Neural cell (in vitro differentiated cells): ENCODE results near the gene INSR. TPM values are rescaled to one million over a fixed set of nuclear protein-coding genes. Genes with fewer than 3 reads are reported as not detected.
A peak's percentile ranks its signal among the peaks of the same experiment; 100 is the strongest.

ENCODE experiments used
- H2AFZ ChIP-seq: fragments of 200-600, 300-800 bp; sonication (generic), shearing (Covaris generic); 2 replicates; pipeline ENCODE4 v1.6.0; 2014; ENCODE audit warnings: low read depth, mild to moderate bottlenecking, antibody characterized with exemption, low read length, moderate library complexity
- H3F3A ChIP-seq: fragments of 200-600 bp; shearing (Covaris generic); 2 replicates; pipeline ENCODE4 v1.6.1; 2016; ENCODE audit warnings: mild to moderate bottlenecking, moderate library complexity, mixed read lengths, antibody characterized with exemption, low read length; ENCODE audit not compliant: insufficient read depth, poor library complexity, severe bottlenecking
- H3K27ac ChIP-seq: fragments of 200-600, 300-800 bp; sonication (generic), shearing (Covaris generic); 2 replicates; pipeline ENCODE4 v1.5.1; 2014; ENCODE audit warnings: mild to moderate bottlenecking, low read length, moderate library complexity
- H3K27me3 ChIP-seq: fragments of 300-800, 200-600 bp; sonication (generic), shearing (Covaris generic); 2 replicates; pipeline ENCODE4 v1.6.0; 2014; ENCODE audit warnings: mild to moderate bottlenecking, low read depth, low read length, moderate library complexity; ENCODE audit not compliant: insufficient read depth
- H3K36me3 ChIP-seq: fragments of 300-800, 200-600 bp; sonication (generic), shearing (Covaris generic); 2 replicates; pipeline ENCODE4 v1.5.1; 2014; ENCODE audit warnings: mild to moderate bottlenecking, antibody characterized with exemption, low read length, moderate library complexity; ENCODE audit not compliant: insufficient read depth
- H3K4me2 ChIP-seq: fragments of 300-800, 200-600 bp; sonication (generic), shearing (Covaris generic); 2 replicates; pipeline ENCODE4 v1.6.0; 2014; ENCODE audit warnings: mild to moderate bottlenecking, low read length
- H3K4me3 ChIP-seq: fragments of 300-800, 200-600 bp; sonication (generic), shearing (Covaris generic); 2 replicates; pipeline ENCODE4 v1.5.1; 2014; ENCODE audit warnings: mild to moderate bottlenecking, low read length, moderate library complexity
- H3K79me2 ChIP-seq: fragments of 200-600 bp; shearing (Covaris generic); replicated peaks from 2 replicates; pipeline ENCODE4 v1.6.0; 2014; ENCODE audit warnings: mild to moderate bottlenecking, low read length, moderate library complexity; ENCODE audit not compliant: insufficient read depth
- H3K9ac ChIP-seq: fragments of 300-800, 200-600 bp; sonication (generic), shearing (Covaris generic); 2 replicates; pipeline ENCODE4 v1.6.1; 2016; ENCODE audit warnings: mild to moderate bottlenecking, low read length, mixed read lengths
- H3K9me2 ChIP-seq: fragments of 200-600 bp; shearing (Covaris generic); 2 replicates; pipeline ENCODE4 v1.6.1; 2016; ENCODE audit warnings: mild to moderate bottlenecking, low read length, mixed read lengths; ENCODE audit not compliant: insufficient read depth
- H3K9me3 ChIP-seq: fragments of 200-600, 300-800 bp; sonication (generic), shearing (Covaris generic); 2 replicates; pipeline ENCODE4 v1.6.1; 2016; ENCODE audit warnings: mild to moderate bottlenecking, mixed run types, low read length, moderate library complexity, mixed read lengths
- H4K20me1 ChIP-seq: fragments of 200-600 bp; shearing (Covaris generic); 2 replicates; pipeline ENCODE4 v1.6.1; 2016; ENCODE audit warnings: mild to moderate bottlenecking, mixed run types; ENCODE audit not compliant: insufficient read depth
- CTCF ChIP-seq: fragments of 450-650 bp; IDR thresholded peaks from 2 replicates; pipeline ENCODE4 v1.5.1; 2014; ENCODE audit warnings: antibody characterized with exemption, mild to moderate bottlenecking, moderate library complexity; ENCODE audit not compliant: poor library complexity, severe bottlenecking
- EZH2 ChIP-seq: fragments of 200-600, 300-800 bp; shearing (Covaris generic), sonication (generic); IDR thresholded peaks from 2 replicates; pipeline ENCODE4 v1.6.1; 2014; ENCODE audit warnings: antibody characterized with exemption, low read length, borderline replicate concordance, mild to moderate bottlenecking; ENCODE audit not compliant: insufficient read depth, poor library complexity, severe bottlenecking
- MXI1 ChIP-seq: fragments of 450-650 bp; conservative IDR thresholded peaks from 2 replicates; pipeline ENCODE4 v1.6.1; 2014; ENCODE audit warnings: antibody characterized with exemption, mild to moderate bottlenecking; ENCODE audit not compliant: poor library complexity, severe bottlenecking
- POLR2AphosphoS5 ChIP-seq: IDR thresholded peaks from 2 replicates; pipeline ENCODE4 v1.6.1; 2012
- RAD21 ChIP-seq: fragments of 450-650 bp; conservative IDR thresholded peaks from 2 replicates; pipeline ENCODE4 v1.6.1; 2014; ENCODE audit warnings: antibody characterized with exemption, mild to moderate bottlenecking, moderate library complexity
- TAF1 ChIP-seq: IDR thresholded peaks from 2 replicates; pipeline ENCODE4 v1.6.1; 2012; ENCODE audit warnings: low read depth
- polyA plus RNA-seq: library from polyadenylated mRNA; depleted of rRNA; stranded (reverse); fragments of >200 nt; gene quantifications from 2 replicates; pipeline ENCODE4 v1.2.3, GENCODE V29; 2014
- TF ChIP-seq, protein P1 (sequence below): IDR thresholded peaks from 2 replicates; pipeline ENCODE4 v1.6.1; 2012; ENCODE audit warnings: borderline replicate concordance

The INSR gene
- polyA plus RNA-seq, 1 donor from 2014 or later: 16.0 TPM

DNA sequence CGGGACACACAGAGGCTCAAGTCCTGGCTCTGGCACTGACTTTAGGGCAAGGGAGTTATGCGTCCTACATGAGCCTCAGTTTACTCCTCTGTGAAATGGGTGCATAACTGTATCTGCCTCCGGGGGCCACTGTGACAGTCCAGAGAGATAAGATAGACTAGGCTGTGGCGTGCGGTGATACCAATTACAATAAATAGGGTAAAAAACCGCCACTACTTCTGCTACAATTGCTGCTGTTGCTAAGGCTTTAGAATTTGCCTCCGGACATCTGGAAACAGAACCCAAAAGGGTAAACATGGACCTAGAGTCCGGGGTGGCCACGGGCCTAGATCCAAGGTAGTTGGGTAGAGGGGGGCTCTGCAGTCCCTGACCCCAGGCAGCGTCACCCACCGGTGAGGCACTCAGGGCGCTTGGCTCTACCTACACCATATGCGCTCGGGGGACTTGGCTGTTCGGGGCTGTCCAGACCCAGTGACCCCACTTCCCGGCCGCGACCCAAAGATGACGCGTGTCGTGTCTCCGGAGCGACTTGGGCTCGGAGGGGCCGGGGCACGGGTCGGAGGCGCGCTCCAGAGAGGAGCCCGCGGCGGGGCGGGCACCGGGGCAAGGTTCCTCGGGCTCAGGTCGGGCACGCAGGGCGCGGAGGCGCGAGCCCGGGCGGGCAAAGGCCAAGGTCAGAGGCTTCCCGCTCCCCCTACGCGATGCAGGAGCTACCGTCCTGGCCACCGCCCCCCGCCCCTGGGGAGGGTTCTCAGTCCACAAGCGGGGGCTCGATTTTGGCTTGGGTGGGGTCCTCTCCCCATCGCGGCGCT lies 1.1 kb downstream of the INSR start:
- peak overlapping the region; percentile 92 for H3K4me3 ChIP-seq
- peak overlapping the region; percentile 81 for H3K9ac ChIP-seq
- H3K9me3 ChIP-seq: no peaks in the 10 kb centered on the region
- H3F3A ChIP-seq: no peaks in the 10 kb centered on the region
- peak overlapping the region; percentile 54 for H3K4me2 ChIP-seq
- no peaks in the 10 kb centered on the region for H3K9me2 ChIP-seq
- peaks cover 13% of the 10 kb centered on the region for H3K79me2 ChIP-seq
- H3K27me3 ChIP-seq: no peaks in the 10 kb centered on the region
- no peak overlapping the region for H3K27ac ChIP-seq
- TF ChIP-seq, protein P1, sequence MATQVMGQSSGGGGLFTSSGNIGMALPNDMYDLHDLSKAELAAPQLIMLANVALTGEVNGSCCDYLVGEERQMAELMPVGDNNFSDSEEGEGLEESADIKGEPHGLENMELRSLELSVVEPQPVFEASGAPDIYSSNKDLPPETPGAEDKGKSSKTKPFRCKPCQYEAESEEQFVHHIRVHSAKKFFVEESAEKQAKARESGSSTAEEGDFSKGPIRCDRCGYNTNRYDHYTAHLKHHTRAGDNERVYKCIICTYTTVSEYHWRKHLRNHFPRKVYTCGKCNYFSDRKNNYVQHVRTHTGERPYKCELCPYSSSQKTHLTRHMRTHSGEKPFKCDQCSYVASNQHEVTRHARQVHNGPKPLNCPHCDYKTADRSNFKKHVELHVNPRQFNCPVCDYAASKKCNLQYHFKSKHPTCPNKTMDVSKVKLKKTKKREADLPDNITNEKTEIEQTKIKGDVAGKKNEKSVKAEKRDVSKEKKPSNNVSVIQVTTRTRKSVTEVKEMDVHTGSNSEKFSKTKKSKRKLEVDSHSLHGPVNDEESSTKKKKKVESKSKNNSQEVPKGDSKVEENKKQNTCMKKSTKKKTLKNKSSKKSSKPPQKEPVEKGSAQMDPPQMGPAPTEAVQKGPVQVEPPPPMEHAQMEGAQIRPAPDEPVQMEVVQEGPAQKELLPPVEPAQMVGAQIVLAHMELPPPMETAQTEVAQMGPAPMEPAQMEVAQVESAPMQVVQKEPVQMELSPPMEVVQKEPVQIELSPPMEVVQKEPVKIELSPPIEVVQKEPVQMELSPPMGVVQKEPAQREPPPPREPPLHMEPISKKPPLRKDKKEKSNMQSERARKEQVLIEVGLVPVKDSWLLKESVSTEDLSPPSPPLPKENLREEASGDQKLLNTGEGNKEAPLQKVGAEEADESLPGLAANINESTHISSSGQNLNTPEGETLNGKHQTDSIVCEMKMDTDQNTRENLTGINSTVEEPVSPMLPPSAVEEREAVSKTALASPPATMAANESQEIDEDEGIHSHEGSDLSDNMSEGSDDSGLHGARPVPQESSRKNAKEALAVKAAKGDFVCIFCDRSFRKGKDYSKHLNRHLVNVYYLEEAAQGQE: no peak
- H2AFZ ChIP-seq: no peak overlapping the region
- no peaks in the 10 kb centered on the region for H3K36me3 ChIP-seq
- no peaks in the 10 kb centered on the region for H4K20me1 ChIP-seq

DNA sequence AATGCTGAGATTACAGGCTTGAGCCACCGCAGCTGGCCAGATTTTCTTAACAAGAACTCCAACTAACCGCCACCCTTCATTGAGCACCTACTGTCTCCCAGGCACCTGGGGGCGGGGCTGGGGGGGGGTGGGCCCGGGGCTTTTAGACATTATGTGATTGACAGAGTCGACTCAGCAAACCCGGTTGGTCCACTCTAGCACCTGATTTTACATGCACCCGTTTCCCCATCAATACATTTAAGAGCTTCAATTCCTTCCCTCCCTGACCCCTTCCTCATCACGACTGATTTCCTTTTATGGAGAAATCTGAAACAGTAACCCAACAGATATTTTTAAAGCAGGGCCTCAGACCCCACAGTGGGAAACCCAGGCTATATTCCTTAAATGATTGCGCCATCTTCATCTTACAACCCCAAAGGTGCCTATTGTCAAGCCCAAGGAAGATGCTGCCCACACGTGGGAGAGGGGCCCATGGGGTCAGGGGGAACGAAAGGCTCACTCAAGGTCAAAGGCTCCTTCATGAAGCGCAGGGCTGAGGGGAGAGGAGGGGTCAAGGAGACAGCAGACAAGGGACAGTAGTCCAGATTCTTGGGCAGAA lies 1.8 kb downstream of the INSR start:
- H3K79me2 ChIP-seq: peaks cover 13% of the 10 kb centered on the region
- no peak overlapping the region for H3K27ac ChIP-seq
- no peaks in the 10 kb centered on the region for H3K9me2 ChIP-seq
- TF ChIP-seq CTCF (no peak), TAF1 (no peak), RAD21 (no peak), POLR2AphosphoS5 (no peak)
- no peak overlapping the region for H3K9ac ChIP-seq
- no peaks in the 10 kb centered on the region for H3K27me3 ChIP-seq
- H3K9me3 ChIP-seq: no peaks in the 10 kb centered on the region
- no peaks in the 10 kb centered on the region for H4K20me1 ChIP-seq
- no peak overlapping the region for H2AFZ ChIP-seq
- H3K4me2 ChIP-seq: peak overlapping the region; percentile 54
- no peaks in the 10 kb centered on the region for H3K36me3 ChIP-seq
- peak overlapping the region; percentile 92 for H3K4me3 ChIP-seq
- no peaks in the 10 kb centered on the region for H3F3A ChIP-seq

- Histone ChIP-seq H3K4me3 (no peak overlapping the region), H3K27ac (no peak overlapping the region), H3K79me2 (peaks cover 13% of the 10 kb centered on the region), H3K36me3 (no peaks in the 10 kb centered on the region), H3K9ac (no peak overlapping the region), H3K27me3 (no peaks in the 10 kb centered on the region), H3K9me3 (no peaks in the 10 kb centered on the region), H2AFZ (no peak overlapping the region), H3F3A (no peaks in the 10 kb centered on the region), H3K9me2 (no peaks in the 10 kb centered on the region), H4K20me1 (no peaks in the 10 kb centered on the region), H3K4me2 (no peak overlapping the region)
- no peak for TF ChIP-seq POLR2AphosphoS5
- TF ChIP-seq EZH2: no peak
- no peak for TF ChIP-seq RAD21
- no peak for TF ChIP-seq MXI1
- TF ChIP-seq, protein P1: no peak
These were observed 5.2 kb downstream of the INSR start for GRCh38 chr19:7288977-7289376.
